ENCODE data around the gene SLC1A2.
"Not testable (repeated sequence)": the region's sequence is repeated elsewhere in the genome, so short reads cannot be mapped to it uniquely, and the experiment has no call there.

SLC1A2 gene

GRCh38 chr11:35242412-35243242 lies 176.7 kb downstream of the SLC1A2 start:
- DNase-seq (ENCODE audit: low read depth in 3 of 3): no peak

GRCh38 chr11:35241531-35241930 lies 177.8 kb downstream of the SLC1A2 start:
- no peak for DNase-seq (ENCODE audit: low read depth in 3 of 3)

DNA sequence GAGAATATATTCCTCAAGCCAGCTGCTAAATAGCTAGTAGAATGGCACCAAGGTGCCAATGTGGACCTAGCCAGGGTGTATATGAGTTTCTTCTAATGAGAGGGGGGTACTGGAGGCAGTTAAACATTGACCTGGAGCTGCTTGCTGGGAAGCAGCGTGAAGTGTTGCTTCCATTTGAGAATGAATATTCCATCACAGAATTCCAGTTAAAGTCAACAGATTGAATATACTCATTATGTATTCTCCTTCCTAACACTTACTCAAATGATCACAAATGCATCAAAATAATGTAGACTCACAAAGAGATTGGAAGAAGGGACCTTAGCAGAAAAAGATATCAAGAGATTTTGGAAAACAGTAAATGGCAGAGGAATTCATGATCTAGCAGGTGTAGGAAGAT lies 178.3 kb downstream of the SLC1A2 start:
- no peak for DNase-seq (ENCODE audit: low read depth in 3 of 3)

DNA sequence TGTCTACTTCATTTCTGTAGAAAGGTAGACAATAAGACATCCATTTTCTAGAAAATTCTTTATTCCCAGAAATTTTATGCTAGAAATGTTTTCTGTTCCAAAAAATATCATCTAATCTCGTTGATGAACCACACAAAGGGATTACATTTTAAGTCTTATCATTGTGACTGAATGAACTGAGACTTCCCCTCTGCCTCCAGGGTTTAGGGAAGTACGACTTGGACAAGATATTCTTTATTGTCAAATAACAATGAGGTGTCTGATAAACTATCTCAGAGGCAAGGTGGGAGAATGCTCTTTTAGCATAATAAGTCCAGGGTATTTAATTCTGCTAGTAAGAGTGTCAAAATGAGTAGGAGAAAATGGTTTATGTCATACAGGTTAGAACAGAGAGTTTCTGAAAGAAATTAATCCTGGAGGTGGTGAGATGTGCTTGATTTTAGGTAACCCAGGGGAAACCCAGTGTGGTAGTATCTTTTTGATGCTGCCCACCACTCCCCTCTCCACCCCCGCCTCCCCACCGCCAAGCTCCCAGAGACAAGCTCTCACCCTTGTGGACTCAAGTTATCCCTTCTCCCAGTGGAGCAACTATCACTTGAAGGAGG lies 179.8 kb downstream of the SLC1A2 start:
- DNase-seq (ENCODE audit: low read depth in 3 of 3): no peak

- DNase-seq (ENCODE audit: low read depth in 3 of 3): no peak
These were observed 180.5 kb downstream of the SLC1A2 start for GRCh38 chr11:35238882-35239281.

GRCh38 chr11:35237860-35238715 lies 181.3 kb downstream of the SLC1A2 start:
- peak; percentile 38 to 50 (median 40) for DNase-seq (ENCODE audit: low read depth in 3 of 3)

DNA sequence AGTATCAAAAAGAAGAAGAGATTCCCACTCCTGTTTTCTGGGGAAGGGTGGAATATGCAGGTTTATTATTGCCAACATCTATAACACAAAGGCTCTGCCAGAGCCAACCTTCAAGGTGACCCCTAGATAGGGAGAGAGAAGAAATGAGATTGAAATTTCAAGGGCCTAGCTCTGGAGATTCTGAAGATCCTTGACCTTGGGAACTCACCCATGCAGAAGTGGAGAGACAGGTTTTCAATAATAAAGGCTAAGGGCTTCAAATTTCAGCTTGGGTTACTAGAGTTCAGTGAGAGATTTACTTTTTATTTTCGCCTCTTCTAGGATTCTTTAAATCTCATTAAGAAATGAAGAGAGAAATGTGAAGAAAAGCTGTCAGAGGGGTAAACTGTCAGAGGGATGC lies 182.0 kb downstream of the SLC1A2 start:
- no peak for DNase-seq (ENCODE audit: low read depth in 3 of 3)

- no peak for DNase-seq (ENCODE audit: low read depth in 3 of 3)
These were observed 182.7 kb downstream of the SLC1A2 start for GRCh38 chr11:35236667-35237003.

DNA sequence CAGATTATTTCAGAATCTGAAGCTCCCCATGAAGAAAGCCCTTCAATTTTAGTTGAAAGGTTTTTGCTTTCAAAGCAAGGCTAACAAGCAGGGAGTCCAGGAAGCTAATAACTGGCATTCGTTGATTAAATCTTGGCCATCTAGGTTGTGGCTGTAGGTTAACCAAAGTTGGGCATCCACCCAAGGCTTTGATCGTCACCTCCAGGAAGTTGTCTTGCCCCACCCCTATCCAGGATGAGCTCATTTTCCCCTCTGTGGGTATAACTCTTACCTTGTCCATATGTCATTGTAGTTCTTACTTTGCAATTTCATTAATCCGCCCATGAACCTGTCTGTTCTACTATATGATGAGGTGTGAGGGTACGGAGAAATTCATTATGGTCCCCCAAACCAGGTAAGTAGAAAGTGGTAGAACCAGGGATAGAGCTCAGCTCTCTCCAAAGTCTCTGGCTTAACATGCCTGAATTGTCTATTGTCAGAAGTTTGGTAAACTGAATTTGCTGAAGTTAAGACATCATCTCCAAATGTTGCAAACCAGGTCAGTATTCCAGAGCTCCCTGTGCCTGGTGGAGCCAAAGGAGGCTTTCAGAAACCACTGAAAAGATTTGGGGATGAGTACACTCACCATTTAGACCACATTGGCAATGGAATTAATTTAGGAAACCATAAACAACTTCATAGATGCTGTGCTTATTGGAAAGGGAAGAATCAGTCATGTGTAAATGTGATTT lies 183.3 kb downstream of the SLC1A2 start:
- DNase-seq (ENCODE audit: low read depth in 3 of 3): peak; percentile 12 to 42 (median 22)

DNA sequence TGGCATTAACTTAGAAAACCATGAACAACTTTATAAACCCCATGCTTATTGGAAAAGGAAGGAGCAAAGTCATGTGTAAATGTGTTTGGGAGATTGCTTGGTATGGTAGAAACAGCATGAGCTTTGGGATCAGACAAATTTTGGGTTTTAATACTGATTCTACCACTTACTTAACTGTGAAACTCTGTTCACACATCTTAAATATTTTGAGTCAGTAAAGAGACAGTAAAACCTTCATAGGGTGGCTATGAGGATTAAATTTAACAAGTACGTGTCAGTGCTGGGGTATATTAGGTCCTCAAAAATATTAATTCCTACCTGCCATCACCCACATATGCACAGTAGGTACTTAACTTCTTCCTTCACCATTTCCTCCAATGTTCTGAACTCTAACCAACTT lies 183.9 kb downstream of the SLC1A2 start:
- DNase-seq (ENCODE audit: low read depth in 3 of 3): no peak

DNA sequence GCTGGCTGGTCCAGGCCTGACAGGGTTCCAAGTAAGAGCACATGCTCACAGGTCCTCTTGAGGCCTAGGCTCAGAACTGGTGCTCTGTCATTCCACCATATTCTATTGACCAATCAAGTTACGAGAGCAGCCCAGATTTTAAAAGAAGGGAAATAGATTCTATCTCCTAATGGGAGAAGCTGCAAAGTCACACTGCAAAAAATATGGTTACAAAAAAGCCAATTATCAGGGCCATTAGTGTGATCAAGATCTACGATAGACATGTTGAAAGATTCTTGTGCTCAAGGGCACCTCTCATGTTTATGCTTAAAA lies 184.2 kb downstream of the SLC1A2 start:
- DNase-seq (ENCODE audit: low read depth in 3 of 3): no peak

- DNase-seq (ENCODE audit: low read depth in 3 of 3): no peak
These were observed 184.8 kb downstream of the SLC1A2 start for GRCh38 chr11:35234460-35235156.

DNA sequence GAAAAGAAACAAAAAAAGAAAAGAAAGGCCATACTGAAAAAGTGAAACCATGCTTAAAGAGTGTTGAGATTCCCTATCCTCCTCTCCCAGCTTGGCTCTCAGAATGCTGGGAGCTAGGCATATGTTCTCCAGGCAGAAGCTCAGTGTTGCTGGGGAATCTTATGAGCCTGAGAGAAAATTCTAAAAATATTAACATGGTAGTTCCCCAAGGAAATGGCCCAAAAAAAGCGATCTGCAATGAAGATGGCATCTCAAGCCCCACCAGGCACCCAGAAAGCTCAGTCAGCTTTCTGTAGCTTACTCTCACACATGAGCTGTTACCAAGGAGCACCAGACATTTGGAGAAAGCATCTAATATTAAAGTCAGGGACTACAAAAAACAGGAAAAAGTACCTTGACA lies 185.8 kb downstream of the SLC1A2 start:
- no peak for DNase-seq (ENCODE audit: low read depth in 3 of 3)

DNA sequence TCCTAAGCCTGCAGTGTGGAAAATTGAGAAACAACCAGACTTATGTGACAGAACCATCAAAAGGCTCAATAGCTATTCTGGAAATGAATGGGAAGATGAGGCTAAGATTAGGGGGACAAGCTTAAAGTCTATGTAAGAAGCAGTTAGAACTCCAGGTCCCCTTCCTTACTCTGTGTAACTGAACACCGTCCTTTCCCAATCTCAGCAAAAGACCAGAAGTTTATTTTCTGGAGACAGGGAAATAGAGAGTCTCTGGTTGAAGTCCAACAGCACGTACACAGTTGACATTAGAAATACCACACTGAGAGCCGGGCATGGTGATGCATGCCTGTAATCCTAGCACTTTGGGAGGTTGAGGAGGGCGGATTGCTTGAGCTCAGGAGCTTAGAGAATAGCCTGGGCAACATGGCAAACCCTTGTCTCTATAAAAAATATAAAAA lies 186.4 kb downstream of the SLC1A2 start:
- DNase-seq (ENCODE audit: low read depth in 3 of 3): no peak

- DNase-seq (ENCODE audit: low read depth in 3 of 3): no peak
These were observed 188.1 kb downstream of the SLC1A2 start for GRCh38 chr11:35231076-35231860.

- DNase-seq (ENCODE audit: low read depth in 3 of 3): no peak
These were observed 189.0 kb downstream of the SLC1A2 start for GRCh38 chr11:35230388-35230787.

- DNase-seq (ENCODE audit: low read depth in 3 of 3): no peak
These were observed 191.0 kb downstream of the SLC1A2 start for GRCh38 chr11:35228328-35228725.

GRCh38 chr11:35227576-35228327 lies 191.6 kb downstream of the SLC1A2 start:
- no peak for DNase-seq (ENCODE audit: low read depth in 3 of 3)

DNA sequence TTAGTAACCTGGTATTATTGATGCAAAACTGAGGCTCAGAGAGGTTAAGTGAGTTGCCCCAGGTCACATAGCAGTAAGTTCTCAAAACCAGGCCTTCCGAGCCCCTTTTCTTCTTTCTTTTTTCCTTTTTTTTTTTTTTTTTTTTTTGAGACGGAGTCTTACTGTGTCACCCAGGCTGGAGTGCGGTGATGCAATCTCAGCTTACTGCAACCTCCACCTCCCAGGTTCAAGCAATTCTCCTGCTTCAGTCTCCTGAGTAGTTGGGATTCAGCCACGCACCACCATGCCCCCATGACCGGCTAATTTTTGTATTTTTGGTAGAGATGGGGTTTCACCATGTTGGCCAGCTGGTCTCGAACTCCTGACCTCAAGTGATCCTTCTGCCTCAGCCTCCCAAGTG lies 192.6 kb downstream of the SLC1A2 start:
- DNase-seq (ENCODE audit: low read depth in 3 of 3): not testable (repeated sequence)

Measured in stimulated activated CD4-positive, alpha-beta T cell treated with anti-CD3 and anti-CD28 coated beads, TNF-alpha, amount 100 ng/mL, for 24 hours (primary cell).